Fibroblast of lung (primary cell): ENCODE measurements around the gene TTC19. TPM values are rescaled to one million over a fixed set of nuclear protein-coding genes. Genes with fewer than 3 reads are reported as not detected.
A peak's percentile ranks its signal among the peaks of the same experiment; 100 is the strongest.

Experiments
- DNase-seq, 2 donors: peaks; one replicate each; pipeline versions ENCODE4 v3.0.0 to v3.0.0-alpha.2; 2010; ENCODE audit warnings: low read depth in 2 of 2
- H2AFZ ChIP-seq: 2 replicates; pipeline ENCODE4 v1.5.1; 2012; ENCODE audit warnings: low read length, control low read depth, inconsistent platforms
- H3K27ac ChIP-seq: 2 replicates; pipeline ENCODE4 v1.5.1; 2011; ENCODE audit warnings: low read length, control low read depth; ENCODE audit not compliant: insufficient read depth
- H3K27me3 ChIP-seq: 2 replicates; pipeline ENCODE4 v1.5.1; 2011; ENCODE audit warnings: mild to moderate bottlenecking, low read length; ENCODE audit not compliant: control insufficient read depth, insufficient read depth
- H3K36me3 ChIP-seq: 2 replicates; pipeline ENCODE4 v1.5.1; 2011; ENCODE audit warnings: low read length; ENCODE audit not compliant: control insufficient read depth, insufficient read depth
- H3K4me1 ChIP-seq: 2 replicates; pipeline ENCODE4 v1.5.1; 2011; ENCODE audit warnings: low read length; ENCODE audit not compliant: control insufficient read depth, insufficient read depth; ENCODE audit errors: extremely low read depth
- H3K4me2 ChIP-seq: 2 replicates; pipeline ENCODE4 v1.5.1; 2011; ENCODE audit warnings: low read length, control low read depth; ENCODE audit not compliant: insufficient read depth; ENCODE audit errors: extremely low read depth
- H3K4me3 ChIP-seq, 4 experiments: fragments of 200-600 bp in 1 of 4; sonication (generic) in 1 of 4; replicated peaks in 1 of 4; 2 replicates each; pipeline ENCODE4 v1.5.1; 2011 to 2016; ENCODE audit warnings: low read length in 4 of 4, low read depth in 3 of 4, mild to moderate bottlenecking in 3 of 4, control low read depth in 2 of 4, inconsistent platforms in 1 of 4, mixed read lengths in 1 of 4; ENCODE audit not compliant: insufficient read depth in 1 of 4; ENCODE audit errors: control extremely low read depth in 1 of 4
- H3K79me2 ChIP-seq: 2 replicates; pipeline ENCODE4 v1.5.1; 2012; ENCODE audit warnings: mild to moderate bottlenecking, low read length, inconsistent platforms; ENCODE audit not compliant: control insufficient read depth, insufficient read depth
- H3K9ac ChIP-seq: 2 replicates; pipeline ENCODE4 v1.5.1; 2011; ENCODE audit warnings: mild to moderate bottlenecking, low read length, control low read depth; ENCODE audit not compliant: insufficient read depth
- H3K9me3 ChIP-seq: 2 replicates; pipeline ENCODE4 v1.5.1; 2012; ENCODE audit warnings: low read depth, low read length; ENCODE audit not compliant: control insufficient read depth, insufficient read depth
- H4K20me1 ChIP-seq: 2 replicates; pipeline ENCODE4 v1.5.1; 2011; ENCODE audit warnings: low read length; ENCODE audit not compliant: control insufficient read depth, insufficient read depth; ENCODE audit errors: extremely low read depth
- EZH2 ChIP-seq: IDR thresholded peaks from 2 replicates; pipeline ENCODE4 v1.5.1; 2012; ENCODE audit warnings: low read length, control low read depth, mild to moderate bottlenecking; ENCODE audit errors: missing control alignments
- polyA plus RNA-seq, 2 donors: library from polyadenylated mRNA; depleted of rRNA in 1 of 2; stranded (reverse) in 1 of 2; unstranded in 1 of 2; fragments of >200 nt; gene quantifications; 2 replicates each; pipeline ENCODE4 v1.2.1, GENCODE V29; 2011 to 2012; ENCODE audit warnings: missing spikeins in 1 of 2
- total RNA-seq: library from RNA; depleted of rRNA; stranded (reverse); fragments of >200 nt; gene quantifications from 2 replicates; pipeline ENCODE4 v1.2.1, GENCODE V29; 2014
- TF ChIP-seq, protein P1 (sequence below), 2 donors: IDR thresholded peaks in 1 of 2; conservative IDR thresholded peaks in 1 of 2; 1 replicate in 1 of 2; 2 replicates in 1 of 2; pipeline ENCODE4 v1.5.1; 2011 to 2012; ENCODE audit warnings: low read length in 2 of 2, control low read depth in 1 of 2, inconsistent platforms in 1 of 2, low read depth in 1 of 2, mild to moderate bottlenecking in 1 of 2

Gene TTC19
- total and polyA plus RNA-seq, 2 donors (not counting 1 experiment from before 2014, with no cell fraction given) = 4.2 to 23.0 TPM

DNA sequence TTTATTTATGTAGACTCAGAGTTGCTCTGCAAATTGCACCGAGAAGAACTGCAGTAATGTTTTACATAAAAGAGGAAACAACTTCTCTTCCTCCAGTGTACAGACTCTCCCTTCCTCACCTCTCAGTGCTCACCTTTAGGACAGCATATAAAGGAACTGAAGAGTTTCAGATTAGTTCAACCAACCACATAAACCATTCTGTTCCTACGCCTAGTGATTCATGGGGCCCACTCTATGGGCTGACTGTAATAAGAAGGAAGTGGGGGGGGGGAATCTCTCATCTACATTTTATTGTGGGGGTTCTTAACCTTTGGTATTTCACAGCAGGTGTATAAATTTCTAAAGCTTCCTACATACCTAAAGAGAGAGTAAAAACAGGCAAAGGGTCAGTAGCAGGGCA lies 18.4 kb upstream of the TTC19 start:
- H3K27me3 ChIP-seq = no peaks in the 10 kb centered on the region
- H3K4me3 ChIP-seq = no peak overlapping the region
- no peaks in the 10 kb centered on the region for H4K20me1 ChIP-seq
- H3K4me1 ChIP-seq = peaks cover 2% of the 10 kb centered on the region
- DNase-seq = no peak
- no peak overlapping the region for H3K4me2 ChIP-seq
- H3K27ac ChIP-seq = no peak overlapping the region
- no peak for TF ChIP-seq EZH2
- TF ChIP-seq, protein P1, sequence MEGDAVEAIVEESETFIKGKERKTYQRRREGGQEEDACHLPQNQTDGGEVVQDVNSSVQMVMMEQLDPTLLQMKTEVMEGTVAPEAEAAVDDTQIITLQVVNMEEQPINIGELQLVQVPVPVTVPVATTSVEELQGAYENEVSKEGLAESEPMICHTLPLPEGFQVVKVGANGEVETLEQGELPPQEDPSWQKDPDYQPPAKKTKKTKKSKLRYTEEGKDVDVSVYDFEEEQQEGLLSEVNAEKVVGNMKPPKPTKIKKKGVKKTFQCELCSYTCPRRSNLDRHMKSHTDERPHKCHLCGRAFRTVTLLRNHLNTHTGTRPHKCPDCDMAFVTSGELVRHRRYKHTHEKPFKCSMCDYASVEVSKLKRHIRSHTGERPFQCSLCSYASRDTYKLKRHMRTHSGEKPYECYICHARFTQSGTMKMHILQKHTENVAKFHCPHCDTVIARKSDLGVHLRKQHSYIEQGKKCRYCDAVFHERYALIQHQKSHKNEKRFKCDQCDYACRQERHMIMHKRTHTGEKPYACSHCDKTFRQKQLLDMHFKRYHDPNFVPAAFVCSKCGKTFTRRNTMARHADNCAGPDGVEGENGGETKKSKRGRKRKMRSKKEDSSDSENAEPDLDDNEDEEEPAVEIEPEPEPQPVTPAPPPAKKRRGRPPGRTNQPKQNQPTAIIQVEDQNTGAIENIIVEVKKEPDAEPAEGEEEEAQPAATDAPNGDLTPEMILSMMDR (conservative IDR thresholded peaks at IDR 0.05 in 1 of 2, IDR thresholded peaks at IDR 0.05 in 1 of 2; ENCODE audit: low read depth in 1 of 2, low read length in 2 of 2) = no peak
- no peak overlapping the region for H2AFZ ChIP-seq
- H3K9ac ChIP-seq = no peak overlapping the region
- peaks cover 2% of the 10 kb centered on the region for H3K36me3 ChIP-seq
- H3K9me3 ChIP-seq = no peaks in the 10 kb centered on the region
- no peaks in the 10 kb centered on the region for H3K79me2 ChIP-seq

DNA sequence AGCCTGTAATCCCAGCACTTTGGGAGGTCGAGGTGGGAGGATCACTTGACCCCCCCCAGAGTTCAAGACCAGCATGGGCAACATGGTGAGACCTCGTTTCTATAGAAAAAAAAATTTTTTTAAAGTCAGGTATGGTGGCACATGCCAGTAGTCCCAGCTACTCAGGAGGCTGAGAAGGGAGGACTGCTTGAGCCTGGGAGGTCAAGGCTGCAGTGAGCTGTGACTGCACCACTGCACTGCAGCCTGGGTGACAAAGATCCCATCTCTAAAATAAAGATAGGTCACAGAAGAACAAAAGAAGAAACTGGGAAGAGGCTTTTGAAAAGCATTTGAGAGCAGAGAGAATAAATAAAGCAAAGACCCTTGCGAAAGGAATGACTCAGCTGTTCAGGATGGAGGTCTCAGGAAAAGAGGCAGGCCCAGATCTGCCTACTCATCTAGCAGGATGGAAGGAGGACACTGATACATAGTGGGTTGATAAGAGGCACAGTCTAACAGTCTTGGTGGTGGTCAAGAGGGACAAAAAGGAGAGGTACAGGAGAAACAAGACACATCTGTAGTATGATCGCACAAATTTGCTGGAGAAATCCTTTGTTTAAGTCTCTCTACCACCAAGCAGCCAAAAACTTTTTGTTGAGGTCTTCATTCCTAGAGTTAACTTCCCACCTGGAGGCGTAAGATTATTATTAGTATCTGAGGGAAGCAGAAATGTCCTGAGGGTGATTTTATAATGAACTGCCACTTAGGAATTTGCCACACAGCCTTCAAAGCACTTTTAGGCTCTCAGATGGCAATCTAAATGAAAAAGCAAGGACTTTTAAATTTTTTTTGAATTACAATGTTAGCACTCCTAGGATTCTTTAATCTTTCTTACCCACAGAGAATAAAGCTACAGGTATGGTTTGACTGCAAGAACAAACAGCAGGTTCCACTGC lies 17.7 kb upstream of the TTC19 start:
- TF ChIP-seq EZH2 = no peak
- TF ChIP-seq, protein P1 (conservative IDR thresholded peaks at IDR 0.05 in 1 of 2, IDR thresholded peaks at IDR 0.05 in 1 of 2; ENCODE audit: low read depth in 1 of 2, low read length in 2 of 2) = no peak
- Histone ChIP-seq H3K4me1 (peaks cover 2% of the 10 kb centered on the region), H3K9ac (no peak overlapping the region), H2AFZ (no peak overlapping the region), H3K27me3 (no peaks in the 10 kb centered on the region), H4K20me1 (no peaks in the 10 kb centered on the region), H3K79me2 (no peaks in the 10 kb centered on the region), H3K4me2 (no peak overlapping the region), H3K9me3 (no peaks in the 10 kb centered on the region), H3K4me3 (no peak overlapping the region), H3K27ac (no peak overlapping the region), H3K36me3 (peaks cover 2% of the 10 kb centered on the region)
- DNase-seq = peak; percentile 53 to 72

DNA sequence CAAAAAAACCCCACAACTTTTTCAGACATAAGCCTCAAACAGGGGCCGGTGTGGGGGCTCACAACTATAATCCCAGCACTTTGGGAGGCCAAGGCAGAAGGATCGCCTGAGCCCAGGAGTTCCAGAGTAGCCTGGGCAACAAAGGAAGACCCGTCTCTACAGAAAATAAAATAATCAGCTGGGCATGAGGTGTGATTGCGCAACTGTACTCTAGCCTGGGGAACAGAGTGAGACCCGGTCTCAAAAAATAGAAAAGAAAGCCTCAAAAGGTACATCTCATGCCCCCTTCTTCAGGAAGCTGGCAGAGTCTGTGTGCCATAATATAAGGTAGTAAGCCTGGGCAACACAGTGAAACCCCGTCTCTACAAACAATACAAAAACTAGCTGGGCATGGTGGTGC lies 3.3 kb upstream of the TTC19 start:
- Histone ChIP-seq H2AFZ (no peak overlapping the region), H3K9ac (no peak overlapping the region), H3K79me2 (peaks cover 14% of the 10 kb centered on the region), H3K27me3 (no peaks in the 10 kb centered on the region), H4K20me1 (peaks cover 2% of the 10 kb centered on the region), H3K36me3 (peaks cover 2% of the 10 kb centered on the region), H3K27ac (no peak overlapping the region), H3K4me2 (no peak overlapping the region), H3K4me3 (no peak overlapping the region), H3K9me3 (no peaks in the 10 kb centered on the region), H3K4me1 (peaks cover 6% of the 10 kb centered on the region)
- TF ChIP-seq EZH2 = no peak
- TF ChIP-seq, protein P1 (conservative IDR thresholded peaks at IDR 0.05 in 1 of 2, IDR thresholded peaks at IDR 0.05 in 1 of 2; ENCODE audit: low read depth in 1 of 2, low read length in 2 of 2) = no peak
- DNase-seq = no peak
